Measurements from ENCODE around the gene ADIRF.
A peak's percentile ranks its signal among the peaks of the same experiment; 100 is the strongest.

The ADIRF gene

DNA sequence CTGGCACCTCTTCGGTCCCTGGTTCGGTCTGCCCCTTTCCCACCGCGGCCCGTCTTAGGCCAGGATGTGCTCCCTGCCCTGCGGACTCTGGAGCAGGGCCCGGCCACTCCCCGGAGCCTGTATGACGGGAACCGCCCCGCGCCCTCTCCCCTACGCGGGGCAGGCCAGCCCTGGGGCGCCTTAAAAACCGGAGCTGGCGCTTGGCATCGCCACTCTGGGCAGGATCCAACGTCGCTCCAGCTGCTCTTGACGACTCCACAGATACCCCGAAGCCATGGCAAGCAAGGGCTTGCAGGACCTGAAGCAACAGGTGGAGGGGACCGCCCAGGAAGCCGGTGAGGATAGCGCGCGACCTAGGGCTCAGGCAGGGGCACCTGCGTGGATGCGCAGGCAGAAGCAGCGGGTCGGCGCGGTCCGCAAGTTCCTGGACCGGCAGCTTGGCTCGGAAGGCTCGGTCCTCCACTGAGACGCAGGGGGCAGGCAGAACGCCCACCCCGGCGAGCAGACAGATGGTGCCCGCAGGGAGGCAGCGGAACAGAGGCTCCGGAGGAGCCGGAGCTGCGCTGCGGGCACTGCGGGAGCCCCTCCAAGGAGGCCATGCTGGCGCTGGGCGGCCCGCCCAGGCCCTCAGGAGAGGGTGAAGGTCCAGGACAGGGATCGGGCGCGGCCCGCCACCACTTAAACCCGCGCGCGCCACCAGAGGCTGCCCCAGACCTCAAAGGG, at the start of gene ADIRF:
Gene ADIRF (plus strand): TSS at position 212 of the 723 bp plus-strand sequence. CDS start 63 bp downstream, at position 275.
- TF ChIP-seq USF1 (IDR thresholded peaks at IDR 0.05) (no peak), YY1 (IDR thresholded peaks at IDR 0.05; ENCODE audit: low read depth) (no peak), TCF12 (IDR thresholded peaks at IDR 0.05; ENCODE audit: low read depth) (no peak), MAX (IDR thresholded peaks at IDR 0.05) (no peak), CEBPB (IDR thresholded peaks at IDR 0.05) (no peak), RAD21 (IDR thresholded peaks at IDR 0.05; ENCODE audit: low read depth) (no peak)
- TF ChIP-seq, protein P1, sequence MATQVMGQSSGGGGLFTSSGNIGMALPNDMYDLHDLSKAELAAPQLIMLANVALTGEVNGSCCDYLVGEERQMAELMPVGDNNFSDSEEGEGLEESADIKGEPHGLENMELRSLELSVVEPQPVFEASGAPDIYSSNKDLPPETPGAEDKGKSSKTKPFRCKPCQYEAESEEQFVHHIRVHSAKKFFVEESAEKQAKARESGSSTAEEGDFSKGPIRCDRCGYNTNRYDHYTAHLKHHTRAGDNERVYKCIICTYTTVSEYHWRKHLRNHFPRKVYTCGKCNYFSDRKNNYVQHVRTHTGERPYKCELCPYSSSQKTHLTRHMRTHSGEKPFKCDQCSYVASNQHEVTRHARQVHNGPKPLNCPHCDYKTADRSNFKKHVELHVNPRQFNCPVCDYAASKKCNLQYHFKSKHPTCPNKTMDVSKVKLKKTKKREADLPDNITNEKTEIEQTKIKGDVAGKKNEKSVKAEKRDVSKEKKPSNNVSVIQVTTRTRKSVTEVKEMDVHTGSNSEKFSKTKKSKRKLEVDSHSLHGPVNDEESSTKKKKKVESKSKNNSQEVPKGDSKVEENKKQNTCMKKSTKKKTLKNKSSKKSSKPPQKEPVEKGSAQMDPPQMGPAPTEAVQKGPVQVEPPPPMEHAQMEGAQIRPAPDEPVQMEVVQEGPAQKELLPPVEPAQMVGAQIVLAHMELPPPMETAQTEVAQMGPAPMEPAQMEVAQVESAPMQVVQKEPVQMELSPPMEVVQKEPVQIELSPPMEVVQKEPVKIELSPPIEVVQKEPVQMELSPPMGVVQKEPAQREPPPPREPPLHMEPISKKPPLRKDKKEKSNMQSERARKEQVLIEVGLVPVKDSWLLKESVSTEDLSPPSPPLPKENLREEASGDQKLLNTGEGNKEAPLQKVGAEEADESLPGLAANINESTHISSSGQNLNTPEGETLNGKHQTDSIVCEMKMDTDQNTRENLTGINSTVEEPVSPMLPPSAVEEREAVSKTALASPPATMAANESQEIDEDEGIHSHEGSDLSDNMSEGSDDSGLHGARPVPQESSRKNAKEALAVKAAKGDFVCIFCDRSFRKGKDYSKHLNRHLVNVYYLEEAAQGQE (IDR thresholded peaks at IDR 0.05; ENCODE audit: low read depth) = no peak

GRCh38 chr10:86922553-86922961, 45.7 kb upstream of the ADIRF start:
- TF ChIP-seq RAD21 (IDR thresholded peaks at IDR 0.05; ENCODE audit: low read depth) = no peak
- TF ChIP-seq MAX (IDR thresholded peaks at IDR 0.05) = no peak
- no peak for TF ChIP-seq YY1 (IDR thresholded peaks at IDR 0.05; ENCODE audit: low read depth)
- TF ChIP-seq CREB1 (IDR thresholded peaks at IDR 0.05; ENCODE audit: low read depth) = no peak
- no peak for TF ChIP-seq FOXM1 (IDR thresholded peaks at IDR 0.05; ENCODE audit: borderline replicate concordance, low read depth)
- no peak for TF ChIP-seq CEBPB (IDR thresholded peaks at IDR 0.05)
- TF ChIP-seq TEAD4 (IDR thresholded peaks at IDR 0.05) = no peak
- TF ChIP-seq, protein P1 (IDR thresholded peaks at IDR 0.05; ENCODE audit: low read depth) = no peak
- no peak for TF ChIP-seq TAF1 (IDR thresholded peaks at IDR 0.05; ENCODE audit: low read depth)
- no peak for TF ChIP-seq NFIC (IDR thresholded peaks at IDR 0.05)
- TF ChIP-seq EGR1 (IDR thresholded peaks at IDR 0.05) = no peak
- no peak for TF ChIP-seq EP300 (IDR thresholded peaks at IDR 0.05; ENCODE audit: borderline replicate concordance)
- TF ChIP-seq TCF12 (IDR thresholded peaks at IDR 0.05; ENCODE audit: low read depth) = no peak
- TF ChIP-seq ZBTB7A (IDR thresholded peaks at IDR 0.05; ENCODE audit: low read depth) = no peak
- TF ChIP-seq USF1 (IDR thresholded peaks at IDR 0.05) = no peak

DNA sequence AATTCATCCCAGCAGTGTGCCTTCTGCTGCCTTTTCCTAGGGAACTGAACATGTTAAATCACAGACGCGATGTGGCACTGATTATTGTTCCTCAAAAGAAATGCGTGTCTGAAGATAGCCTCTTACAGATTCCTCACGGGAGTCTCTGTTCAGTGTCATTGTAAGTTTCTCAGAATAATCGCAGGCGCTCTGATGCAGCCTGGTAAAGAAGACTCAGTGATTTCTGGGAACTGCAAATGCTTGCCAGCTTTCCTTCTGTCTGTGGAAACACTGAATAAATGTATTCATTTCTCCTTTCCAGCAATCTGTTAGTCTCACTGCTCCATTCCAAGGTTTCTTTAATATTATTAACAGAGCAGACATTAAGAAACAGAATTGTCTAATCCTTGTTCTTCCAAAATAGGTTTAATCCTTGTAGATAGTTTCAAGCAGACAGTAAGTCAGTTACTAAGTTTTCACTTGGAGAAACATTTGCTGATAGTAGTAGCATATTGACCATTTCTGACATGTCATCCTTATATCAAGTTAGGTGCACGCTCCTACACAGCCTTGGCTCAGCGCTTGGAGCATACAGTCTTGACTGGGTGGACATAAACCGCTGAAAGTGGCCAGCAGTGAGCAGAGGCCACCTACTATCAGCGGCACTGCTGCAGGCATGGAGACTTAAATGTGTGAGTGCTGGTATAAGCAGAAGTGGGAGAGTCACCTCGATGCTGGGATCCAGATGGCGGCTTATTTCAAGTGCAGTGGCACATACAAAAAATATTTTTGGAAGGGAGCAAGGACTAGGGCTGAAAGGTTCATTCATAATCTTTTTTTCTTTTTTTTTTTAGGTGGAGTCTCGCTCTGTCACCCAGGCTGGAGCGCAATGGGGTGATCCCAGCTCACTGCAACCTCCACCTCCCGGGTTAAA, 38.6 kb upstream of the ADIRF start:
- TF ChIP-seq TCF12 (IDR thresholded peaks at IDR 0.05; ENCODE audit: low read depth) = no peak
- no peak for TF ChIP-seq EP300 (IDR thresholded peaks at IDR 0.05; ENCODE audit: borderline replicate concordance)
- TF ChIP-seq TAF1 (IDR thresholded peaks at IDR 0.05; ENCODE audit: low read depth) = no peak
- no peak for TF ChIP-seq NFIC (IDR thresholded peaks at IDR 0.05)
- TF ChIP-seq FOXM1 (IDR thresholded peaks at IDR 0.05; ENCODE audit: borderline replicate concordance, low read depth) = no peak
- no peak for TF ChIP-seq RAD21 (IDR thresholded peaks at IDR 0.05; ENCODE audit: low read depth)
- TF ChIP-seq TEAD4 (IDR thresholded peaks at IDR 0.05) = no peak
- no peak for TF ChIP-seq CEBPB (IDR thresholded peaks at IDR 0.05)

- TF ChIP-seq USF1 (IDR thresholded peaks at IDR 0.05) (no peak), CEBPB (IDR thresholded peaks at IDR 0.05) (0 out of 2 replicates have a peak, but pooled peaks have one; percentile 10)
Measured at GRCh38 chr10:86931872-86932271, 36.4 kb upstream of the ADIRF start.

DNA sequence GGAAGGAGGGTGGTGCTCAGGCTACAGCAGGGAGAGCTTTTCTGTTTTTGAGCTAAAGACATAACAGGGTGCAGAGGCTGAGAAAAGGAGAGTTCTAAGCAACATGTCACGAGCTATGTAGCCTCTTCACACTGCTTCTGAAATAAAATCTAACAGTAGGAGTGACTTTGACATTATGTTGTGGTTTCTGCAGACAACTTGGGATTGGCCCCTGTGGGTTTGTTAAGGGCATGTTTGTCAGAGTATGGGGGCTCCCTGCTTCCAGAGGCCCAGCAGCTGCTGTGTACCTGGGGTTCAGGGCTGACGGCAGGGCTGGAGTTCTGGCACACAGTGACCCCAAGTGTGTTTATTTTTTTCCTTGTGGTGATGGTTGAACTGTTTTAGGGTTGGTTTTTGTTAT, 35.6 kb upstream of the ADIRF start:
- TF ChIP-seq USF1 (IDR thresholded peaks at IDR 0.05) (no peak), TCF12 (IDR thresholded peaks at IDR 0.05; ENCODE audit: low read depth) (no peak), RAD21 (IDR thresholded peaks at IDR 0.05; ENCODE audit: low read depth) (no peak), CREB1 (IDR thresholded peaks at IDR 0.05; ENCODE audit: low read depth) (no peak), TAF1 (IDR thresholded peaks at IDR 0.05; ENCODE audit: low read depth) (no peak), EGR1 (IDR thresholded peaks at IDR 0.05) (no peak), ZBTB7A (IDR thresholded peaks at IDR 0.05; ENCODE audit: low read depth) (no peak), FOXM1 (IDR thresholded peaks at IDR 0.05; ENCODE audit: borderline replicate concordance, low read depth) (no peak)
- TF ChIP-seq, protein P1 (IDR thresholded peaks at IDR 0.05; ENCODE audit: low read depth) = no peak

All from Ishikawa (cell line).